Skeletal muscle satellite cell (primary cell): Measurements from ENCODE around the gene ITPRID1.

Source experiments
- H3K27me3 ChIP-seq: 2 replicates; pipeline ENCODE4 v1.7.0; 2013; ENCODE audit warnings: low read length; ENCODE audit not compliant: control insufficient read depth, insufficient read depth
- H3K36me3 ChIP-seq: 2 replicates; pipeline ENCODE4 v1.7.0; 2013; ENCODE audit warnings: mild to moderate bottlenecking, control low read depth, low read length; ENCODE audit not compliant: insufficient read depth
- H3K4me1 ChIP-seq: 2 replicates; pipeline ENCODE4 v1.7.0; 2013; ENCODE audit warnings: low read length; ENCODE audit not compliant: control insufficient read depth, insufficient read depth
- H3K4me2 ChIP-seq: 2 replicates; pipeline ENCODE4 v1.7.0; 2013; ENCODE audit warnings: mild to moderate bottlenecking, low read length
- H3K4me3 ChIP-seq: 2 replicates; pipeline ENCODE4 v1.7.0; 2013; ENCODE audit warnings: low read length
- H3K9ac ChIP-seq: 2 replicates; pipeline ENCODE4 v1.7.0; 2013; ENCODE audit warnings: mild to moderate bottlenecking, low read depth, low read length, moderate library complexity
- H3K9me3 ChIP-seq: replicated peaks from 2 replicates; pipeline ENCODE4 v1.7.0; 2013; ENCODE audit warnings: mild to moderate bottlenecking, control low read depth, low read length

The ITPRID1 gene

DNA sequence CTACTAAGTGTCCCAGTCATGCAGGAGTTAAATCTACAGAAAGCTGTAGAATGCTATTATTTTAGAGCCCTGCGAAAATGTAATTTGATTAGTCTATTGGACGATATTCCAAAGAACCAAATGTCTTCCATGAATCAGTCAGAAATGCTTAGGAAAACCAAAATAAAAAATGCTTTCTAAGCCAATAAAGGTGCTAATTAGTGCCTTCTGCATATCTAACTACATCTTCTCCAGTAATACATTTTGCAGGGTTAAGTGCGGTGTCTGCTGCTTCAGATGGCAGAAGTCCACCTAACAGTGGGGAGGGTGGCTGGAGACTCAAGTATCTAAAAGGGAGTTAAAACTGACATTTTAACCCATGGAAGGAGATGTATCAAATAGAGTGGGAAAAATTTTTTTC, 50.1 kb downstream of the ITPRID1 start:
- H3K4me1 ChIP-seq: no peaks in the 10 kb centered on the region
- no peaks in the 10 kb centered on the region for H3K9me3 ChIP-seq
- H3K4me2 ChIP-seq: no peak overlapping the region
- no peak overlapping the region for H3K4me3 ChIP-seq
- no peak overlapping the region for H3K9ac ChIP-seq
- H3K36me3 ChIP-seq: no peaks in the 10 kb centered on the region
- H3K27me3 ChIP-seq: no peaks in the 10 kb centered on the region

DNA sequence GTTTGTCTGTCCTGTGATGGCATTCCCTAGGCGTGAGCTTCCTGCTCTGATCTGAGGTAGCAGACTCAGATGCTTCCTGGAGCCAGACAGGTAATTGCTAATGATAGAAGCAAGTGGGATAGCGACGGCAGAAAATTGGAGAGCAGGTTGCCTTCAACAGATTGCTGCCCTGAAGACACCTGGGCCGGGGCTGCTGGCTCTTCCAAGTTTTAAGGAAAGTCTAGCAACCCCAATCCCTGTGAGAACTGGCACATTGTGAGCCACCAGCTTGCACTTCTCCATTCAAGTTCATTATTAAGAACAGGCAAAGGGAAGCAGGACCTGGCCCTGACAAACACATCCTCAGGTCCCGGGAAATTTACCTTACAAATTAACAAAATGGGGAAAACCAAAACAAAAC, 50.8 kb downstream of the ITPRID1 start:
- Histone ChIP-seq H3K9ac (no peak overlapping the region), H3K4me2 (no peak overlapping the region), H3K9me3 (no peaks in the 10 kb centered on the region), H3K4me1 (no peaks in the 10 kb centered on the region), H3K27me3 (no peaks in the 10 kb centered on the region), H3K36me3 (no peaks in the 10 kb centered on the region), H3K4me3 (no peak overlapping the region)

DNA sequence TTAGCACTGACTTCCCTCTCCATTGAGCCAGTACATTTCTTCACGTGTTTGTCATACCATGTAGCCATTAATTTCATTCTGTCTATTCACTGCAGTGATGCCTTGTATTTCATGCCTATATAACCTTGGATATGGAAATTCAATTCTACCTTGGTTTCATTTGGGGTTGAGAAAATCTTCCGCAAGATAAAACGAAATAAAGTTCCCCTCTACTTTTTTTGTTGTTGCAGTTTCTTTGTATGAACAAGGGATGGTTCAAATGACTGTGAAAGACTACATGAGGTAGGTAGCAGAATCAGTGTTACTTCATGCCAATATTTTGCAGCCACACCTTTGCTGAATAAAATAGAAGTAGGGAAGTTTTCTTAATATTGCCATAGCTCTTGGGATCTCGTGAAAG, 55.6 kb downstream of the ITPRID1 start:
- Histone ChIP-seq H3K36me3 (no peaks in the 10 kb centered on the region), H3K4me1 (no peaks in the 10 kb centered on the region), H3K4me2 (no peak overlapping the region), H3K9ac (no peak overlapping the region), H3K9me3 (no peaks in the 10 kb centered on the region), H3K4me3 (no peak overlapping the region), H3K27me3 (no peaks in the 10 kb centered on the region)

DNA sequence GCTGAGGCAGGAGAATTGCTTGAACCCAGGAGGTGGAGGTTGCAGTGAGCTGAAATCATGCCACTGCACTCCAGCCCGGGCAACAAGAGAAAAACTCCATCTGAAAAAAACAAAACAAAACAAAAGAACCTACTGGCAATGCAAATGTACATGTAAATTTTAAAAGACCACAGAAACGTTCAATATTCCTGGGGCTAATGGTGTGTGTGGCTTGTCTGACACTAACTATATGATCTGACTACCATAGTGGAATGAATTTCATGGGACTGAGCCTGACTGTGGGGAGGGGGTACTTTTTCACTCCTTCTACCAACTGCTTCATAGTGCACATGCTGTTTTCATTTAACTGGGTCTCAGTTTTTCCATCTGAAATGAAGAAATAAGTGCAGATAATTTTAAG, 69.6 kb downstream of the ITPRID1 start:
- H3K9ac ChIP-seq: no peak overlapping the region
- H3K4me1 ChIP-seq: no peaks in the 10 kb centered on the region
- H3K4me2 ChIP-seq: no peak overlapping the region
- no peak overlapping the region for H3K4me3 ChIP-seq
- no peaks in the 10 kb centered on the region for H3K36me3 ChIP-seq
- no peaks in the 10 kb centered on the region for H3K27me3 ChIP-seq
- no peaks in the 10 kb centered on the region for H3K9me3 ChIP-seq

DNA sequence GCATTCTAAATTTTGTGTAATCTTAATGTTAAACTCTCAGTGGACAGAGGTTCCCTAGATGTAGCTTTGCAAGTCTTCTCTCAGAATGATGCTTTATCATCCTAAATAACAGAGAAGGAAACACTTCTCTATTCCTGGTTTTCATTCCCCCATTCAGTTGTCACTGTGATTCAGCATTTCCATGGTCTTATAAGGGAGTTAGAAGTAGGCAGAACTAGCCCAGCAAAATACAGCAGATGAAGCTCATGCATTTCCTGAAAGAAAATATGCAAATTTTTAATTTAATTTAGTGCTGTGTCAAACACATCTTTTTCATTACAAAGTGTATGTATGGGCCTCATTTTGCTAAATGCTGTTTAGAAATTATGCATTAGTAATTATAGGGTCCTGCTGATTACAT, 70.1 kb downstream of the ITPRID1 start:
- no peak overlapping the region for H3K4me2 ChIP-seq
- no peaks in the 10 kb centered on the region for H3K4me1 ChIP-seq
- H3K9me3 ChIP-seq: no peaks in the 10 kb centered on the region
- H3K9ac ChIP-seq: no peak overlapping the region
- no peak overlapping the region for H3K4me3 ChIP-seq
- H3K36me3 ChIP-seq: no peaks in the 10 kb centered on the region
- no peaks in the 10 kb centered on the region for H3K27me3 ChIP-seq

DNA sequence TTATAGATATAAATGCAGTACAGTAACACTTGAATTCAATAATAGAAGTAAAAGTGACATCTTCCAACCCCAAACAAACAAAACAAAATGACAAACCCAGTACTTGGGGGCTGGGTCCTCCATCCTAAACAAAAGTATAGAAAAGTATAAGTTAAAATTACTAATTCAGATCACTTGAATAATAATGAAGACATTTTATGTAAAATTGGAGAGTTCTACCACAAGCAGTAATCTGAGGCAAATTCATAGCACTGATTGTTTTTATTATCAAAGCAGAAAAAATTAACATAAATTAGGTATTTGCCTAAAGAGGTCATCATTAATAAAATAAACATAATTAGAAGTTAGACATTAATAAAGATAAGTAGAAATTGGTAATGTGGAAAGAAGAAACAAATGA, 81.5 kb downstream of the ITPRID1 start:
- Histone ChIP-seq H3K36me3 (no peaks in the 10 kb centered on the region), H3K4me2 (no peak overlapping the region), H3K9me3 (no peaks in the 10 kb centered on the region), H3K4me1 (no peaks in the 10 kb centered on the region), H3K27me3 (no peaks in the 10 kb centered on the region), H3K4me3 (no peak overlapping the region), H3K9ac (no peak overlapping the region)

DNA sequence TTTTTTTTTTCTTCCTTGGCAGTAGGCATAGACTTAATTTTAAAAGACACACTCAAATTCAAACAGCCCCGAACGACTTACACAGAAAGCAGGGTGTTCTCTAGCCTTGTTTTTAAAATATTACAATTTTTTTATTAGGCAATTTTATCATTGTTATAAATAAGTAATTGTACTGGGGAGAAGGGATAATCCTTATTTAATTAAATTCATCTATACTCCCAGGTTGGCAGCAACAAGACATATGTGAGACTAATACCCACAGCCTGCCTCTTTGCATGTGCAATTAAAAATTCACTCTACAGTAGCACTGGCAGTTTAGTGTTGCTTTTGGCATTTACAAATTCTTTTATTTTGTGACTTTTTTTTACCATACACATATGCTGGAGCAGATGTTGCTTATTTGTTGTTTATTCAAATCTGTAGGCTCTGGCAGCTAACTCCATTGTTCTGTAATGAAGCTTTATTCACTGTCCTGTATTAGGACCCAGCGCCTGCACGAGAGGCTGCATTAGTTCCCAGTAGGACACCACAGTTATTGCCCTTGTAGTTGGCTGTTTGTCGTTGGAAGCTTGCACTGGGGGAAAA, 88.2 kb downstream of the ITPRID1 start:
- Histone ChIP-seq H3K9me3 (no peaks in the 10 kb centered on the region), H3K4me1 (no peaks in the 10 kb centered on the region), H3K4me3 (no peak overlapping the region), H3K27me3 (no peaks in the 10 kb centered on the region), H3K9ac (no peak overlapping the region), H3K36me3 (no peaks in the 10 kb centered on the region), H3K4me2 (no peak overlapping the region)

DNA sequence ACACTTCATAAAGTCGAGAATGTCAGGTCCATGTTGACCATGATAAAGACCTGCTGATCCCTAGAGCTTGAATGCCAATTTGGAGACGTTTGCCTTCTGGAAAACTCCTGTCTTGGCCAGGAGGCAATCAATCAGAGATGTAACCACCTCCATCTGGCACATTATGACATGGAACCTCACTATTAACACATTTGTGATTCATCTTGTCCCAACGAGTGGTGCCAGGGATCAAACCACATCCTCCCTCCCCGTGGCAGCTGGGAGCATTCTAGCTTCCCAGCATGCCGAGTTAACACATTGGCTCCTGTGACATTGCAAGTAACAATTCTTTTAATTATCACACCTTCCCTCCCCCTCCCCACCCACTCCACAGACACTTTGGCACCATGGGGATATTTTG, 89.2 kb downstream of the ITPRID1 start:
- no peaks in the 10 kb centered on the region for H3K4me1 ChIP-seq
- H3K27me3 ChIP-seq: no peaks in the 10 kb centered on the region
- no peaks in the 10 kb centered on the region for H3K9me3 ChIP-seq
- no peak overlapping the region for H3K4me3 ChIP-seq
- H3K36me3 ChIP-seq: no peaks in the 10 kb centered on the region
- H3K9ac ChIP-seq: no peak overlapping the region
- H3K4me2 ChIP-seq: no peak overlapping the region

DNA sequence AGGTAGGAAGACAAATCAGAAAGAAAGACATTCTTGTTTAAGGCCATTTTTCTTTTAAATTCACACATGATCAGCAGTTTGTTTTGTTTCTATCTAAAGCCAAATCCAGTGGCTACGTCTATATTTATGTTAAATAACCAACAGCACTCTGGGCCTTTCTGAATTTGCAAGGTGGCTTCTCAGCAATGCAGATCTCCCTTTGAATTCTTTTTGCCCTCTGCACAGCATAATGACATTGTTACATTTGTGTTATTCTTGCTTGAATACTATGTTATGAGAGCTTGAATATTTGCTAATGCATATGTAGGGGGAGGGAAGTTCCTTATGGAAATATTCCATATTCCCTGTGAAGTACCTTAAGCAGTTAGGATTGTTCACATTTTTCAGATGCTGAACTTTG, 99.7 kb downstream of the ITPRID1 start:
- Histone ChIP-seq H3K27me3 (no peaks in the 10 kb centered on the region), H3K4me3 (no peak overlapping the region), H3K36me3 (no peaks in the 10 kb centered on the region), H3K9me3 (no peaks in the 10 kb centered on the region), H3K4me1 (no peaks in the 10 kb centered on the region), H3K9ac (no peak overlapping the region), H3K4me2 (no peak overlapping the region)

DNA sequence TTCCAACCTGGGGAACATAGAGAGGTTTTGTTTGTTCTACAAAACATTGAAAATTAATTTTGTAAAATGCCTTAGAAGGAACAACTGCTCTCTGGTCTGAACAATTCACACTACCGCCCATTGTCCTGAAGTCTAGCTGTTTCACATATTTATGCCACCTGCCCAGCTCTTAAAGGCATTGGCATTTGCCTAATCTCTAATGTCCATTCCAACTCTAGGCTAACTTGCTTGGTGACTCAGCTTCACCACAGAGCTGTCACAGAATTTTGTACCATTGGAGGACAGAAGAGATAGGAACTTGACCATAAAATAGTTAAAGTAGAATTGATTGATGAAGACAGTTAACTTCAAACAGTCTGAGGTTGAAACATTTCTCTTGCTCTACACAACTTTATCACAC, 119.6 kb downstream of the ITPRID1 start:
- H3K4me3 ChIP-seq: no peak overlapping the region
- no peaks in the 10 kb centered on the region for H3K36me3 ChIP-seq
- no peaks in the 10 kb centered on the region for H3K9me3 ChIP-seq
- H3K9ac ChIP-seq: no peak overlapping the region
- no peaks in the 10 kb centered on the region for H3K27me3 ChIP-seq
- H3K4me2 ChIP-seq: no peak overlapping the region
- H3K4me1 ChIP-seq: no peaks in the 10 kb centered on the region

DNA sequence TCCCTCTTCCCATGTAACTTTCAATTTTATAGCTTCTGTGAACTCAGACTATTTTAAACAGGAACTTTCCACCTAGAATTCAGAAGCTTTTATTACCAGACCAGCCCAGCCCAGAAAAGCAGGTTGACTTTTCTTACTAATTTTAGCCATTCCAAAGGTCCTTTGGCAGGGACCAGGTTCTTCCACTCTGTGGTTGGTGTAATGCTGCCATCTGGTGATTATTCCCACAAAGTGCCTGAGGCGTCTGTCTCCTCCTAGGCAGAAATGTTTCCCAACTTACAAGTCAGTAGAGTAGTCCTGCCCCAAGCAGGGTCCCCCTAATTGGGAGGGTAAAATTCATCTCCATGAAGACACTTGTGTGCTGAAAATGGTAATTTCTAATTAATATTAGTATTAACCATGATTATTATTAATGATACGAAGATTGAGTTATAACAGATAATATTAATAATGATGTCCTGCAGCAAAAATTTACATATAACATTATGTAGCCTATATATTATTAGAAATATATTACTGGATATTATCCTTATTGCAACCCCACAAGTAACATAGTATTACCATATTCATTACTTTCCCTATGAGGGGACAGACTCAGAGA, 120.1 kb downstream of the ITPRID1 start:
- no peak overlapping the region for H3K4me3 ChIP-seq

DNA sequence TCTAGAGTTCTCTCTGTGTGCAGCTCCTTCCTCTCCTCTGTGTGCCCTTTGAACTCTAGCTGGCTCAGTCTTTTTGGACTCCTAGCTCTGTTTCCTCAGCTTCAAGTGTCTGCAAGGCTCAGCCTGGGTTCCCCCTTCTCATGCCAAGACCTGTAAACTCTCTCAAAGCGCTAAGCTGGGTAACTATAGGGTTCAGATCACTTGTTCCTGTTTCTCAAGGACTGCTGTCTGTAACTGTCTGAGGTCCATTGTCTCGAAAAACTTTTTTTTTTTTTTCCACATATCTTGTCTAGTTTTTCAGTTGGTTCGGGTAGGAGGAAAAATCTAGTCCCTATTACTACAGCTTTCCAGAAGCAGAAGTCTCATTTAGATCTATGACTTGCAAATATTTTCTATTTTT, 126.5 kb downstream of the ITPRID1 start:
- Histone ChIP-seq H3K27me3 (peaks cover 1% of the 10 kb centered on the region), H3K36me3 (no peaks in the 10 kb centered on the region), H3K4me1 (no peaks in the 10 kb centered on the region), H3K9ac (no peak overlapping the region), H3K4me2 (no peak overlapping the region), H3K4me3 (no peak overlapping the region), H3K9me3 (no peaks in the 10 kb centered on the region)

More for the DNA sequence above, 120.1 kb downstream of the ITPRID1 start:
- no peak overlapping the region for H3K9ac ChIP-seq
- no peaks in the 10 kb centered on the region for H3K9me3 ChIP-seq
- no peaks in the 10 kb centered on the region for H3K27me3 ChIP-seq
- H3K4me2 ChIP-seq: no peak overlapping the region
- no peaks in the 10 kb centered on the region for H3K36me3 ChIP-seq
- H3K4me1 ChIP-seq: no peaks in the 10 kb centered on the region
